ENCODE data around the gene HPS4.

GRCh38 chr22:26464312-26464711 lies 19.3 kb downstream of the HPS4 start:
- no peak for TF ChIP-seq CTCF (IDR thresholded peaks at IDR 0.05)
- TF ChIP-seq POLR2A (IDR thresholded peaks at IDR 0.05), result no peak
